ENCODE data around the gene CLDN24.

GRCh38 chr4:183284258-183284785, 37.9 kb downstream of the CLDN24 start:
- TF ChIP-seq CTCF (conservative IDR thresholded peaks at IDR 0.05 in 1 of 2, IDR thresholded peaks at IDR 0.05 in 1 of 2; ENCODE audit: low read depth in 1 of 2, low read length in 2 of 2) = no peak
- no peak for TF ChIP-seq EZH2 (IDR thresholded peaks at IDR 0.05; ENCODE audit: low read length, missing control alignments)
